GM23338 (cell line): Measurements from ENCODE around the gene MRC2. TPM values are rescaled to one million over a fixed set of nuclear protein-coding genes. Genes with fewer than 3 reads are reported as not detected.

Experiments used
- ATAC-seq: fragments of 200-7000 bp; cut with Tn5 transposase; 3 replicates; pipeline ENCODE4 v1.9.1; 2020
- DNase-seq: peaks from one replicate; pipeline ENCODE4 v3.0.0-alpha.2; 2015; ENCODE audit warnings: low spot score
- H2AFZ ChIP-seq: fragments of 200-600 bp; sonication (generic); 2 replicates; pipeline ENCODE4 v1.8.0; 2016; ENCODE audit warnings: antibody characterized with exemption, mild to moderate bottlenecking, moderate library complexity
- H3F3A ChIP-seq: fragments of 200-600 bp; sonication (generic); replicated peaks from 2 replicates; pipeline ENCODE4 v1.8.0; 2017; ENCODE audit warnings: antibody characterized with exemption, mixed run types, low read depth
- H3K27ac ChIP-seq: fragments of 200-600 bp; sonication (generic); 2 replicates; pipeline ENCODE4 v1.6.1; 2016; ENCODE audit warnings: low read depth
- H3K27me3 ChIP-seq: fragments of 200-600 bp; sonication (generic); 2 replicates; pipeline ENCODE4 v1.8.0; 2016; ENCODE audit warnings: mild to moderate bottlenecking, mixed run types, moderate library complexity; ENCODE audit not compliant: insufficient read depth
- H3K36me3 ChIP-seq: fragments of 200-600 bp; sonication (generic); 2 replicates; pipeline ENCODE4 v1.8.0; 2016; ENCODE audit warnings: mild to moderate bottlenecking; ENCODE audit not compliant: insufficient read depth
- H3K4me1 ChIP-seq: fragments of 200-600 bp; sonication (generic); 2 replicates; pipeline ENCODE4 v1.8.0; 2016; ENCODE audit warnings: mild to moderate bottlenecking, moderate library complexity; ENCODE audit not compliant: insufficient read depth
- H3K4me2 ChIP-seq: fragments of 200-600 bp; sonication (generic); 2 replicates; pipeline ENCODE4 v1.7.1; 2017; ENCODE audit warnings: mixed run types
- H3K4me3 ChIP-seq: fragments of 200-600 bp; sonication (generic); 2 replicates; pipeline ENCODE4 v1.6.1; 2016; ENCODE audit warnings: mixed run types
- H3K79me2 ChIP-seq: fragments of 200-600 bp; sonication (generic); replicated peaks from 2 replicates; pipeline ENCODE4 v1.8.0; 2017; ENCODE audit warnings: mild to moderate bottlenecking; ENCODE audit not compliant: insufficient read depth
- H3K9me2 ChIP-seq: fragments of 200-600 bp; sonication (generic); 2 replicates; pipeline ENCODE4 v1.8.0; 2017; ENCODE audit not compliant: insufficient read depth
- H4K20me1 ChIP-seq: fragments of 200-600 bp; sonication (generic); replicated peaks from 2 replicates; pipeline ENCODE4 v1.8.0; 2017; ENCODE audit warnings: mild to moderate bottlenecking; ENCODE audit not compliant: insufficient read depth
- H3K27ac Mint-ChIP-seq: 2 replicates; pipeline ENCODE4 v1.8.0; 2020; ENCODE audit warnings: inconsistent platforms, mild to moderate bottlenecking, moderate library complexity, mixed read lengths
- H3K27me3 Mint-ChIP-seq: 3 replicates; pipeline ENCODE4 v1.8.0; 2022; ENCODE audit warnings: low read depth, mild to moderate bottlenecking, moderate library complexity, mixed read lengths, inconsistent platforms; ENCODE audit not compliant: insufficient read depth, poor library complexity
- H3K36me3 Mint-ChIP-seq: 3 replicates; pipeline ENCODE4 v1.8.0; 2021; ENCODE audit warnings: low read depth, mild to moderate bottlenecking, inconsistent platforms, moderate library complexity, mixed read lengths
- H3K4me1 Mint-ChIP-seq: 3 replicates; pipeline ENCODE4 v1.8.0; 2020; ENCODE audit warnings: mild to moderate bottlenecking, inconsistent platforms, mixed read lengths
- H3K4me3 Mint-ChIP-seq: 3 replicates; pipeline ENCODE4 v1.8.0; 2021; ENCODE audit warnings: moderate library complexity, mild to moderate bottlenecking, inconsistent platforms, mixed read lengths
- H3K9me3 Mint-ChIP-seq: 3 replicates; pipeline ENCODE4 v1.8.0; 2020; ENCODE audit warnings: moderate library complexity, mild to moderate bottlenecking, inconsistent platforms, mixed read lengths
- CREB1 ChIP-seq: fragments of 250-450 bp; sonication (Bioruptor Pico); IDR thresholded peaks from 2 replicates; pipeline ENCODE4 v1.5.0; 2020; ENCODE audit warnings: low read depth, mild to moderate bottlenecking, moderate library complexity
- CTCF ChIP-seq, 2 experiments: fragments of 200-600 bp in 1 of 2; sonication (generic) in 1 of 2; conservative IDR thresholded peaks; 2 replicates each; pipeline versions ENCODE4 v1.5.1 to v1.6.1; 2016 to 2017; ENCODE audit warnings: antibody characterized with exemption in 2 of 2, low read depth in 2 of 2, mild to moderate bottlenecking in 2 of 2, moderate library complexity in 1 of 2
- ETS1 ChIP-seq: IDR thresholded peaks from 2 replicates; pipeline ENCODE4 v1.6.1; 2016; ENCODE audit warnings: antibody characterized with exemption
- EZH2 ChIP-seq: fragments of 200-600 bp; sonication (generic); IDR thresholded peaks from one replicate; pipeline ENCODE4 v1.8.0; 2017; ENCODE audit warnings: antibody characterized with exemption, mild to moderate bottlenecking, low read depth; ENCODE audit not compliant: unreplicated experiment
- EZH2phosphoT487 ChIP-seq: fragments of 200-600 bp; sonication (generic); IDR thresholded peaks from one replicate; pipeline ENCODE4 v1.8.1; 2018; ENCODE audit warnings: antibody characterized with exemption; ENCODE audit not compliant: unreplicated experiment
- JUNB ChIP-seq: IDR thresholded peaks from one replicate; pipeline ENCODE4 v1.6.1; 2016; ENCODE audit warnings: antibody characterized with exemption; ENCODE audit not compliant: unreplicated experiment
- NANOG ChIP-seq: IDR thresholded peaks from 2 replicates; pipeline ENCODE4 v1.6.1; 2016; ENCODE audit warnings: antibody characterized with exemption, borderline replicate concordance
- POLR2AphosphoS5 ChIP-seq: IDR thresholded peaks from 2 replicates; pipeline ENCODE4 v1.6.1; 2016; ENCODE audit warnings: antibody characterized with exemption, low read depth
- REST ChIP-seq: IDR thresholded peaks from one replicate; pipeline ENCODE4 v1.6.1; 2018; ENCODE audit warnings: antibody characterized with exemption; ENCODE audit not compliant: unreplicated experiment
- STAT1 ChIP-seq: IDR thresholded peaks from one replicate; pipeline ENCODE4 v1.6.1; 2016; ENCODE audit warnings: antibody characterized with exemption; ENCODE audit not compliant: unreplicated experiment
- ZNF114 ChIP-seq: fragments of 250-450 bp; sonication (Bioruptor Pico); IDR thresholded peaks from 2 replicates; pipeline ENCODE4 v1.5.0; 2020; ENCODE audit warnings: mild to moderate bottlenecking, moderate library complexity
- ZNF331 ChIP-seq: fragments of 250-450 bp; sonication (Bioruptor Pico); IDR thresholded peaks from 2 replicates; pipeline ENCODE4 v1.5.0; 2020; ENCODE audit warnings: low read depth, mild to moderate bottlenecking, moderate library complexity
- ZNF462 ChIP-seq: fragments of 250-450 bp; sonication (Bioruptor Pico); IDR thresholded peaks from 2 replicates; pipeline ENCODE4 v1.5.0; 2020; ENCODE audit warnings: mild to moderate bottlenecking, moderate library complexity
- polyA plus RNA-seq: library from polyadenylated mRNA; unstranded; fragments of >200 nt; fragmentation: Nextera tagmentation; extraction: Ambion mirVana; gene quantifications from 2 replicates; pipeline ENCODE4 v1.2.1, GENCODE V29; 2016
- total RNA-seq: library from RNA; depleted of rRNA; stranded (reverse); fragments of >200 nt; shearing (Covaris generic); gene quantifications from 2 replicates; pipeline ENCODE4 v1.2.3, GENCODE V29; 2014

MRC2 gene
- total and polyA plus RNA-seq, 2 experiments from 2014 or later, result 8.0 to 38.6 TPM

GRCh38 chr17:62703261-62703775 is 75.8 kb downstream of the MRC2 start:
- DNase-seq (no peak), ATAC-seq (peak; percentile 22)
- H4K20me1 ChIP-seq, result no peaks in the 10 kb centered on the region
- H3K27me3 Mint-ChIP-seq, result peaks cover 18% of the 10 kb centered on the region
- no peak overlapping the region for H3K27ac ChIP-seq
- H3K27ac Mint-ChIP-seq, result no peak overlapping the region
- H3K9me2 ChIP-seq, result no peaks in the 10 kb centered on the region
- peaks cover 27% of the 10 kb centered on the region for H3K4me1 Mint-ChIP-seq
- H3K4me3 ChIP-seq, result peak overlapping the region; percentile 82
- no peak for TF ChIP-seq REST
- TF ChIP-seq CREB1 (CRISPR knock-in tag), result no peak
- TF ChIP-seq ZNF331 (CRISPR knock-in tag), result no peak
- TF ChIP-seq ZNF114 (CRISPR knock-in tag), result no peak
- no peak for TF ChIP-seq POLR2AphosphoS5
- TF ChIP-seq STAT1, result no peak
- no peak for TF ChIP-seq ETS1
- no peak for TF ChIP-seq CTCF (conservative IDR thresholded peaks at IDR 0.05; ENCODE audit: low read depth in 2 of 2)
- no peak for TF ChIP-seq NANOG
- TF ChIP-seq EZH2, result no peak
- TF ChIP-seq EZH2phosphoT487, result no peak
- no peak for TF ChIP-seq ZNF462 (CRISPR knock-in tag)
- no peak for TF ChIP-seq JUNB
- peak overlapping the region; percentile 65 for H3K4me3 Mint-ChIP-seq
- H3K4me1 ChIP-seq, result peaks cover 21% of the 10 kb centered on the region
- H2AFZ ChIP-seq, result peak overlapping the region; percentile 96
- peaks cover 20% of the 10 kb centered on the region for H3F3A ChIP-seq
- no peaks in the 10 kb centered on the region for H3K36me3 ChIP-seq
- H3K27me3 ChIP-seq, result peaks cover 6% of the 10 kb centered on the region; the same call in 1 of the 2 replicates
- peak overlapping the region; percentile 77 for H3K4me2 ChIP-seq
- peaks cover 9% of the 10 kb centered on the region for H3K36me3 Mint-ChIP-seq
- H3K9me3 Mint-ChIP-seq, result peaks cover 8% of the 10 kb centered on the region
- H3K79me2 ChIP-seq, result no peaks in the 10 kb centered on the region
